ENCODE data around the gene B4GALT5. TPM values are rescaled to one million over a fixed set of nuclear protein-coding genes. Genes with fewer than 3 reads are reported as not detected.

Gene B4GALT5
- total and polyA plus RNA-seq, 2 donors (not counting 1 experiment from before 2014, with no cell fraction given), result 21.0 to 28.0 TPM

DNA sequence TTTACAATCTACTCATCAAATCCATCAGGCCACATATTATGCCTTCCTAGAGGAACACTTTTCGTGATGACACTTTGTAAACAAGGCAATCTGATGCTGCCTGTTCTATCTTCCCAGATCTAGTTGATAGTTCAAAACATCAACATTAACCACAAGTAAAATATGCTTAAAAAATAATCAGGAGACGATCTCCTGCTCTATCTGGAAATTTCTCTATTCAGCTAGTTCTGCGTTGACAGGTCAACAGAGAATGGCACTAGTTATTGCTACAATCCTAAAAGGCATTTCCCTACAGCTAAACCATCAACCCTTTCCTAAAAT, 2.1 kb downstream of the B4GALT5 start:
- TF ChIP-seq EZH2 (IDR thresholded peaks at IDR 0.05; ENCODE audit: low read length, missing control alignments), result no peak
- TF ChIP-seq, protein P1, sequence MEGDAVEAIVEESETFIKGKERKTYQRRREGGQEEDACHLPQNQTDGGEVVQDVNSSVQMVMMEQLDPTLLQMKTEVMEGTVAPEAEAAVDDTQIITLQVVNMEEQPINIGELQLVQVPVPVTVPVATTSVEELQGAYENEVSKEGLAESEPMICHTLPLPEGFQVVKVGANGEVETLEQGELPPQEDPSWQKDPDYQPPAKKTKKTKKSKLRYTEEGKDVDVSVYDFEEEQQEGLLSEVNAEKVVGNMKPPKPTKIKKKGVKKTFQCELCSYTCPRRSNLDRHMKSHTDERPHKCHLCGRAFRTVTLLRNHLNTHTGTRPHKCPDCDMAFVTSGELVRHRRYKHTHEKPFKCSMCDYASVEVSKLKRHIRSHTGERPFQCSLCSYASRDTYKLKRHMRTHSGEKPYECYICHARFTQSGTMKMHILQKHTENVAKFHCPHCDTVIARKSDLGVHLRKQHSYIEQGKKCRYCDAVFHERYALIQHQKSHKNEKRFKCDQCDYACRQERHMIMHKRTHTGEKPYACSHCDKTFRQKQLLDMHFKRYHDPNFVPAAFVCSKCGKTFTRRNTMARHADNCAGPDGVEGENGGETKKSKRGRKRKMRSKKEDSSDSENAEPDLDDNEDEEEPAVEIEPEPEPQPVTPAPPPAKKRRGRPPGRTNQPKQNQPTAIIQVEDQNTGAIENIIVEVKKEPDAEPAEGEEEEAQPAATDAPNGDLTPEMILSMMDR (conservative IDR thresholded peaks at IDR 0.05 in 1 of 2, IDR thresholded peaks at IDR 0.05 in 1 of 2; ENCODE audit: low read depth in 1 of 2, low read length in 2 of 2), result no peak
- Histone ChIP-seq H3K4me3 (replicated peaks in 1 of 4; ENCODE audit: control extremely low read depth in 1 of 4, insufficient read depth in 1 of 4, low read depth in 3 of 4, low read length in 4 of 4) (peak overlapping the region in 2 of 4 experiments; percentile 77 to 84), H3K4me2 (ENCODE audit: extremely low read depth, insufficient read depth, low read length) (peak overlapping the region; percentile 85), H3K27me3 (ENCODE audit: control insufficient read depth, insufficient read depth, low read length) (no peaks in the 10 kb centered on the region), H3K27ac (ENCODE audit: insufficient read depth, low read length) (no peak overlapping the region), H4K20me1 (ENCODE audit: control insufficient read depth, extremely low read depth, insufficient read depth, low read length) (no peaks in the 10 kb centered on the region), H3K9me3 (ENCODE audit: control insufficient read depth, insufficient read depth, low read depth, low read length) (no peaks in the 10 kb centered on the region), H3K79me2 (ENCODE audit: control insufficient read depth, insufficient read depth, low read length) (peaks cover 28% of the 10 kb centered on the region), H3K9ac (ENCODE audit: insufficient read depth, low read length) (no peak overlapping the region), H2AFZ (ENCODE audit: low read length) (no peak overlapping the region), H3K4me1 (ENCODE audit: control insufficient read depth, extremely low read depth, insufficient read depth, low read length) (peaks cover 6% of the 10 kb centered on the region), H3K36me3 (ENCODE audit: control insufficient read depth, insufficient read depth, low read length) (no peaks in the 10 kb centered on the region)
- no peak for DNase-seq (ENCODE audit: low read depth in 2 of 2)

- no peaks in the 10 kb centered on the region for H3K9me3 ChIP-seq (ENCODE audit: control insufficient read depth, insufficient read depth, low read depth, low read length)
- no peaks in the 10 kb centered on the region for H3K27me3 ChIP-seq (ENCODE audit: control insufficient read depth, insufficient read depth, low read length)
- peaks cover 30% of the 10 kb centered on the region for H3K79me2 ChIP-seq (ENCODE audit: control insufficient read depth, insufficient read depth, low read length)
- peaks cover 6% of the 10 kb centered on the region for H3K4me1 ChIP-seq (ENCODE audit: control insufficient read depth, extremely low read depth, insufficient read depth, low read length)
- no peak overlapping the region for H2AFZ ChIP-seq (ENCODE audit: low read length)
- no peaks in the 10 kb centered on the region for H4K20me1 ChIP-seq (ENCODE audit: control insufficient read depth, extremely low read depth, insufficient read depth, low read length)
- no peaks in the 10 kb centered on the region for H3K36me3 ChIP-seq (ENCODE audit: control insufficient read depth, insufficient read depth, low read length)
- H3K27ac ChIP-seq (ENCODE audit: insufficient read depth, low read length), result no peak overlapping the region
- TF ChIP-seq, protein P1 (conservative IDR thresholded peaks at IDR 0.05 in 1 of 2, IDR thresholded peaks at IDR 0.05 in 1 of 2; ENCODE audit: low read depth in 1 of 2, low read length in 2 of 2), result no peak
- H3K4me2 ChIP-seq (ENCODE audit: extremely low read depth, insufficient read depth, low read length), result no peak overlapping the region
- DNase-seq (ENCODE audit: low read depth in 2 of 2), result no peak
- H3K4me3 ChIP-seq (replicated peaks in 1 of 4; ENCODE audit: control extremely low read depth in 1 of 4, insufficient read depth in 1 of 4, low read depth in 3 of 4, low read length in 4 of 4), result peak overlapping the region in 1 of 4 experiments; percentile 84
- H3K9ac ChIP-seq (ENCODE audit: insufficient read depth, low read length), result no peak overlapping the region
Observed at GRCh38 chr20:49710971-49711666, 2.6 kb downstream of the B4GALT5 start.

DNA sequence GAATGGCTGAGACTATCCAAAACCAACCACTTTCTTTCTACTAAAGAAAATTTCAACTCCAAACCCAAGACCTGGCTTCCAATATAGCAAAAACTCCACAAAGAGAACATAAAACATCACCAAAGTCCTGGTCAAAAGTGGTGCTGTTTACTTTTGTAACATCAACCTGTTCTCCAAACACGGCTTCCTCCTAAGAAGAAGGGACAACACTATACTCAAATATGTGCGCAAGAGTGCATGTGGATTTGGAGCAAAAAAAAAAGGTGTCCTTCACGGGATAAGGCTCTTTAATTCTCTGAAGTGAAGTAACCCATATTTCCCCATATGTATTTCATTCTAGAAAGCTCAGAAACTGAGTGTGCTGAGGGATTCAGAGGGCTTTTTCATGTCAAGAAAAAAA, 6.6 kb downstream of the B4GALT5 start:
- no peak for DNase-seq (ENCODE audit: low read depth in 2 of 2)
- Histone ChIP-seq H3K4me1 (ENCODE audit: control insufficient read depth, extremely low read depth, insufficient read depth, low read length) (peaks cover 3% of the 10 kb centered on the region), H3K4me3 (replicated peaks in 1 of 4; ENCODE audit: control extremely low read depth in 1 of 4, insufficient read depth in 1 of 4, low read depth in 3 of 4, low read length in 4 of 4) (no peak overlapping the region), H2AFZ (ENCODE audit: low read length) (no peak overlapping the region), H3K79me2 (ENCODE audit: control insufficient read depth, insufficient read depth, low read length) (peaks cover 40% of the 10 kb centered on the region), H3K4me2 (ENCODE audit: extremely low read depth, insufficient read depth, low read length) (no peak overlapping the region), H3K9ac (ENCODE audit: insufficient read depth, low read length) (no peak overlapping the region), H3K9me3 (ENCODE audit: control insufficient read depth, insufficient read depth, low read depth, low read length) (no peaks in the 10 kb centered on the region), H3K36me3 (ENCODE audit: control insufficient read depth, insufficient read depth, low read length) (no peaks in the 10 kb centered on the region), H3K27ac (ENCODE audit: insufficient read depth, low read length) (no peak overlapping the region), H3K27me3 (ENCODE audit: control insufficient read depth, insufficient read depth, low read length) (no peaks in the 10 kb centered on the region), H4K20me1 (ENCODE audit: control insufficient read depth, extremely low read depth, insufficient read depth, low read length) (no peaks in the 10 kb centered on the region)
- TF ChIP-seq, protein P1 (conservative IDR thresholded peaks at IDR 0.05 in 1 of 2, IDR thresholded peaks at IDR 0.05 in 1 of 2; ENCODE audit: low read depth in 1 of 2, low read length in 2 of 2), result no peak
- TF ChIP-seq EZH2 (IDR thresholded peaks at IDR 0.05; ENCODE audit: low read length, missing control alignments), result no peak

Data from fibroblast of lung (primary cell).